Esophagus muscularis mucosa (tissue), 4 donors: ENCODE results near the gene MAML3.

Source experiments
- CTCF ChIP-seq, 3 experiments: fragments of 200-600 bp in 2 of 3; fragments of 450-650 bp in 1 of 3; sonication (generic) in 2 of 3; IDR thresholded peaks; one replicate each; pipeline ENCODE4 v1.5.1; 2017 to 2019; ENCODE audit warnings: antibody characterized with exemption in 3 of 3, mild to moderate bottlenecking in 2 of 3, moderate library complexity in 1 of 3
- EP300 ChIP-seq: sonication (generic); formaldehyde crosslinking; IDR thresholded peaks from one replicate; pipeline ENCODE4 v1.6.1; 2017; ENCODE audit warnings: antibody characterized with exemption
- POLR2A ChIP-seq: fragments of 450-650 bp; IDR thresholded peaks from one replicate; pipeline ENCODE4 v1.6.1; 2017; ENCODE audit warnings: antibody characterized with exemption, moderate library complexity, mild to moderate bottlenecking, low read depth
- POLR2AphosphoS5 ChIP-seq, 2 donors: sonication (generic); formaldehyde crosslinking; IDR thresholded peaks; one replicate each; pipeline ENCODE4 v1.6.1; 2017; ENCODE audit warnings: antibody characterized with exemption in 2 of 2

DNA sequence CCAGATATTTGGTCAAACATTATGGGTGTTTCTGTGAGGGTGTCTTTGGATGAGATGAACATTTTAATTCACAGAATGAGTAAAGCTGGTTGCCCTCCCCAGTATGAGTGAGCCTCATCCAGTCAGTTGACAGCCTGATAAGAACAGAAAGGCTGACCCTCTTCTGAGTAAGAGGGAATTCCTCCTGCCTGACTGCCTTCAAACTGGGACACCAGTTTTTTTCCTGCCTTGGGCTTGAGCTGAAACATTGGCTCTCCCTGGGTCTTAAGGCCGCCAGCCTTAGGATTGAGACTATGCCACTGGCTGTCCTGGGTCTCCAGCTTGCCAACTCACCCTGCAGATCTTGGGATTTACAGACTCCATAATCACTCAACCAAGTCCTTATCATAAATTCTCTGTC, 14.5 kb upstream of the MAML3 start:
- no peak for TF ChIP-seq EP300
- TF ChIP-seq CTCF (IDR thresholded peaks at IDR 0.05), result no peak
- no peak for TF ChIP-seq POLR2A
- TF ChIP-seq POLR2AphosphoS5 (IDR thresholded peaks at IDR 0.05), result no peak
